Fibroblast of lung (primary cell): ENCODE results near the gene IL3RA. TPM values are rescaled to one million over a fixed set of nuclear protein-coding genes. Genes with fewer than 3 reads are reported as not detected.
"Not testable (repeated sequence)": the region's sequence is repeated elsewhere in the genome, so short reads cannot be mapped to it uniquely, and the experiment has no call there.

ENCODE experiments used
- DNase-seq, 2 donors: peaks; one replicate each; pipeline versions ENCODE4 v3.0.0 to v3.0.0-alpha.2; 2010; ENCODE audit warnings: low read depth in 2 of 2
- H2AFZ ChIP-seq: 2 replicates; pipeline ENCODE4 v1.5.1; 2012; ENCODE audit warnings: low read length, control low read depth, inconsistent platforms
- H3K27ac ChIP-seq: 2 replicates; pipeline ENCODE4 v1.5.1; 2011; ENCODE audit warnings: low read length, control low read depth; ENCODE audit not compliant: insufficient read depth
- H3K27me3 ChIP-seq: 2 replicates; pipeline ENCODE4 v1.5.1; 2011; ENCODE audit warnings: mild to moderate bottlenecking, low read length; ENCODE audit not compliant: control insufficient read depth, insufficient read depth
- H3K36me3 ChIP-seq: 2 replicates; pipeline ENCODE4 v1.5.1; 2011; ENCODE audit warnings: low read length; ENCODE audit not compliant: control insufficient read depth, insufficient read depth
- H3K4me1 ChIP-seq: 2 replicates; pipeline ENCODE4 v1.5.1; 2011; ENCODE audit warnings: low read length; ENCODE audit not compliant: control insufficient read depth, insufficient read depth; ENCODE audit errors: extremely low read depth
- H3K4me2 ChIP-seq: 2 replicates; pipeline ENCODE4 v1.5.1; 2011; ENCODE audit warnings: low read length, control low read depth; ENCODE audit not compliant: insufficient read depth; ENCODE audit errors: extremely low read depth
- H3K4me3 ChIP-seq, 4 experiments: fragments of 200-600 bp in 1 of 4; sonication (generic) in 1 of 4; replicated peaks in 1 of 4; 2 replicates each; pipeline ENCODE4 v1.5.1; 2011 to 2016; ENCODE audit warnings: low read length in 4 of 4, low read depth in 3 of 4, mild to moderate bottlenecking in 3 of 4, control low read depth in 2 of 4, inconsistent platforms in 1 of 4, mixed read lengths in 1 of 4; ENCODE audit not compliant: insufficient read depth in 1 of 4; ENCODE audit errors: control extremely low read depth in 1 of 4
- H3K79me2 ChIP-seq: 2 replicates; pipeline ENCODE4 v1.5.1; 2012; ENCODE audit warnings: mild to moderate bottlenecking, low read length, inconsistent platforms; ENCODE audit not compliant: control insufficient read depth, insufficient read depth
- H3K9ac ChIP-seq: 2 replicates; pipeline ENCODE4 v1.5.1; 2011; ENCODE audit warnings: mild to moderate bottlenecking, low read length, control low read depth; ENCODE audit not compliant: insufficient read depth
- H3K9me3 ChIP-seq: 2 replicates; pipeline ENCODE4 v1.5.1; 2012; ENCODE audit warnings: low read depth, low read length; ENCODE audit not compliant: control insufficient read depth, insufficient read depth
- H4K20me1 ChIP-seq: 2 replicates; pipeline ENCODE4 v1.5.1; 2011; ENCODE audit warnings: low read length; ENCODE audit not compliant: control insufficient read depth, insufficient read depth; ENCODE audit errors: extremely low read depth
- CTCF ChIP-seq, 2 donors: IDR thresholded peaks in 1 of 2; conservative IDR thresholded peaks in 1 of 2; 1 replicate in 1 of 2; 2 replicates in 1 of 2; pipeline ENCODE4 v1.5.1; 2011 to 2012; ENCODE audit warnings: low read length in 2 of 2, control low read depth in 1 of 2, inconsistent platforms in 1 of 2, low read depth in 1 of 2, mild to moderate bottlenecking in 1 of 2
- EZH2 ChIP-seq: IDR thresholded peaks from 2 replicates; pipeline ENCODE4 v1.5.1; 2012; ENCODE audit warnings: low read length, control low read depth, mild to moderate bottlenecking; ENCODE audit errors: missing control alignments
- polyA plus RNA-seq, 2 donors: library from polyadenylated mRNA; depleted of rRNA in 1 of 2; stranded (reverse) in 1 of 2; unstranded in 1 of 2; fragments of >200 nt; gene quantifications; 2 replicates each; pipeline ENCODE4 v1.2.1, GENCODE V29; 2011 to 2012; ENCODE audit warnings: missing spikeins in 1 of 2
- total RNA-seq: library from RNA; depleted of rRNA; stranded (reverse); fragments of >200 nt; gene quantifications from 2 replicates; pipeline ENCODE4 v1.2.1, GENCODE V29; 2014

Gene IL3RA
- total and polyA plus RNA-seq, 2 donors (not counting 1 experiment from before 2014, with no cell fraction given) = under 0.01 to 0.03 TPM

GRCh38 chrX:1423215-1423614 lies 86.6 kb downstream of the IL3RA start:
- Histone ChIP-seq H3K27ac (no peak overlapping the region), H3K9ac (no peak overlapping the region), H3K4me2 (no peak overlapping the region), H4K20me1 (no peaks in the 10 kb centered on the region), H3K4me3 (no peak overlapping the region), H2AFZ (no peak overlapping the region), H3K9me3 (no peaks in the 10 kb centered on the region), H3K36me3 (peaks cover 10% of the 10 kb centered on the region), H3K4me1 (no peaks in the 10 kb centered on the region), H3K27me3 (no peaks in the 10 kb centered on the region), H3K79me2 (no peaks in the 10 kb centered on the region)
- DNase-seq = no peak
- TF ChIP-seq CTCF (conservative IDR thresholded peaks at IDR 0.05 in 1 of 2, IDR thresholded peaks at IDR 0.05 in 1 of 2; ENCODE audit: low read depth in 1 of 2, low read length in 2 of 2) (no peak), EZH2 (no peak)

GRCh38 chrX:1424147-1424851 lies 87.7 kb downstream of the IL3RA start:
- Histone ChIP-seq H3K27ac (no peak overlapping the region), H4K20me1 (no peaks in the 10 kb centered on the region), H2AFZ (no peak overlapping the region), H3K27me3 (no peaks in the 10 kb centered on the region), H3K9ac (no peak overlapping the region), H3K4me3 (no peak overlapping the region), H3K79me2 (no peaks in the 10 kb centered on the region), H3K9me3 (no peaks in the 10 kb centered on the region), H3K36me3 (peaks cover 10% of the 10 kb centered on the region), H3K4me2 (no peak overlapping the region), H3K4me1 (no peaks in the 10 kb centered on the region)
- TF ChIP-seq EZH2 = no peak
- no peak for TF ChIP-seq CTCF (conservative IDR thresholded peaks at IDR 0.05 in 1 of 2, IDR thresholded peaks at IDR 0.05 in 1 of 2; ENCODE audit: low read depth in 1 of 2, low read length in 2 of 2)
- no peak for DNase-seq

DNA sequence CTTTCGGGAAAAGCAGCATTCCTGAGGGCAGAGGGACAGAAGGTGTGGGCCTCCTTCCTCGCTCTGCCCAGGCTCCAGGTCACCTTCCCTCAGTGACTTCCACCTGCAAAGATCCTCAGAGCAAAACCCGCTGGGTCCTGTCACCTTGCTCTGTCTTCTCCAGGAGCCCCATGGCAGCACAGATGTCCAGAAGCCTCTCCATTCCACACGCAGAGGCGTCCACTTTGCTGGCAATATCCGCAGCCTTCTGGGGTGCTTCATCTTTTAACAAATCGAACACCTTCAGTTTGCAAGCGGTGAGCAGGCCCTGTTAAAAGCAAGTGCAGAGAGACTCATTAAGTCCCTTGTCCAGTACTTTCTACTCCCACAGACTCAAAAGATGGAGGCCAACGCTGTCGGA lies 88.8 kb downstream of the IL3RA start:
- no peak for DNase-seq

DNA sequence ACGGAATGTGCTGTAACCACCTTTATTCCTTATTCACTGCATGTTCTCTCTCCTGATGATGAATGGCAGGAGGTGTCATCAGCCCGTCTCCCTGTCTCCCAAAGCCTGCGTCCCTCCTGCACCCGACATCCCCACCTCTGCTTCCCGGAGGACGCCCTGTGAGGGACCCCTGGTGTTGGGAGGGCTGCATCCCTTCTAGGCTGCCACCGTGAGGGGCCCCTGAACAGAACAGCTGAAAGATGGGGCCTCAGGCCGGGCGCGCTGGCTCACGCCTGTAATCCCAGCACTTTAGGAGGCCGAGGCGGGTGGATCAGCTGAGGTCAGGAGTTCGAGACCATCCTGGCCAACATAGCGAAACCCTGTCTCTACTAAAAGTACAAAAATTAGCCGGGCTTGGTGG lies 89.7 kb downstream of the IL3RA start:
- not testable (repeated sequence) for H3K9me3 ChIP-seq, H3K4me3 ChIP-seq, H3K4me1 ChIP-seq, H2AFZ ChIP-seq, H3K27me3 ChIP-seq, H3K4me2 ChIP-seq, H3K27ac ChIP-seq, H3K9ac ChIP-seq, DNase-seq, H3K79me2 ChIP-seq, H4K20me1 ChIP-seq
- peaks cover 10% of the 10 kb centered on the region for H3K36me3 ChIP-seq

More for the DNA sequence above, 88.8 kb downstream of the IL3RA start:
- Histone ChIP-seq H3K27me3 (no peaks in the 10 kb centered on the region), H2AFZ (no peak overlapping the region), H4K20me1 (no peaks in the 10 kb centered on the region), H3K9ac (no peak overlapping the region), H3K27ac (no peak overlapping the region), H3K79me2 (no peaks in the 10 kb centered on the region), H3K36me3 (peaks cover 10% of the 10 kb centered on the region), H3K4me3 (no peak overlapping the region), H3K4me2 (no peak overlapping the region), H3K9me3 (no peaks in the 10 kb centered on the region), H3K4me1 (no peaks in the 10 kb centered on the region)
- TF ChIP-seq CTCF (conservative IDR thresholded peaks at IDR 0.05 in 1 of 2, IDR thresholded peaks at IDR 0.05 in 1 of 2; ENCODE audit: low read depth in 1 of 2, low read length in 2 of 2) = no peak
- TF ChIP-seq EZH2 = no peak
